ENCODE measurements around the gene VPS41.
"Not testable (repeated sequence)": the region's sequence is repeated elsewhere in the genome, so short reads cannot be mapped to it uniquely, and the experiment has no call there.

- TF ChIP-seq POLR2A, CTCF (IDR thresholded peaks at IDR 0.05): not testable (repeated sequence)
Observed at GRCh38 chr7:38947541-38947940, 38.5 kb upstream of the VPS41 start.
